ENCODE measurements around the gene KLHL25. TPM values are rescaled to one million over a fixed set of nuclear protein-coding genes. Genes with fewer than 3 reads are reported as not detected.

KLHL25 gene
- total RNA-seq, 1 donor from 2014 or later: 12.5 TPM

DNA sequence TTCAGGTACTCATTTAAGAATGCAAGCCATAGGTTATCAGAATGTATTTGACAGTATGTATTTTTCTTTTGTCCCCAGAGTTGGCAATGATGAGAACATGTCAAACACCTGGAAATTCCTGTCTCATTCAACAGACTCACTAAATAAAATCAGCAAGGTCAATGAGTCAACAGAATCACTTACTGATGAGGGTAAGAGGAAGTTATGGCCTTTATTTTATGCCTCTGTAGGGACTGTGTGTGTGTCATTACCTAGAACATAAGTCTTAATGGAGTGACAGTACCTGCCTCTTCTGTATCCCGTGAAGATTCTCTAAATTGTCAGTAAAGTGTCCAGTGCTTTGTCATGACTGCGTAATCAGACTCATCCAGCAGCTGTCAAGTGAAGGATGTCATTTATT is 77.5 kb downstream of the KLHL25 start:
- no peak for DNase-seq (ENCODE audit: low spot score)

DNA sequence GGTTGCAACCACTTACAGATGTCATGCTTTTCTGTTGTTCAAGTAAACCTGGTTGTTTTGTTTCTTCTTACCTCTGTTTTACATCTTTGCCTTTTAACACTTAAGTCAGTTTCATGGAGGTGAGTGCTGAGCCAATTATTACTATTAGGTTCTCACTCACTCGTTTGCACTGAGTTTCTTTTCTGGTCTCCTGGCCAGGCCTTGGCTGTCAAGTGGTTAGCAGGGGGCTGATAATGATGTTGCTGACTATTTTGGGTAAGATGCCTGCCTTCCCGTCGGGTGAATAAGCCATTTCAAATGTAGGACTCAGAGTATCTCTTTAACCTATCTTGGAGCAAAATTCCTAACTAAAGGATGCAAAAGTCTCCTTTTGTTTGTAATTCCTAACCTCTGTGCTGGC is 78.5 kb downstream of the KLHL25 start:
- no peak for DNase-seq (ENCODE audit: low spot score)

DNA sequence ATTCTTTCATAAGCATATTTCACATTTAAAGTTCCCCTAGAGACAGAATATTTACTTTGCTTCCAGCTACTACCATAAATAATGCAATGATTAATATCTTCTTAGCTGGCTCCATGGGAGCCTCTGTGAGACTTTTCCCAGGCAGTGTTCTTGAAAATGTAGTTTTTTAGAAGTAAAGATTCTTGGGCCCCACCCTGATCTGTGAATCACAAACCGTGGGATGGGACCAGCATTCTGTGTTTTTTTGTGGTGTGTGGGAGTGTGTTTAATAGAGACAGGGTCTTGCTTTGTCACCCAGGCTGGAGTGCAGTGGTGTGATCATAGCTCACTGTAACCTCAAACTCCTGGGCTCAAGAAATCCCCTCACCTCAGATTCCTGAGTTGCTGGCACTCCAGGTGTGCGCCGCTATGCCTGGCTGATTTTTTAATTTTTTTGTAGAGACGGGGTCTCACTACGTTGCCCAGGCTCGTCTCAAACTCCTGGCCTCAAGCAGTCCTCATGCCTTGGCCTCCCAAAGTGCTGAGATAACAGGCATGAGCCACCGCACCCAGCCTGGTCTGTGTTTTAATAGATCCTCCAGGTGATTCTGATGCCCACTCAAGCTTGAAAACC is 83.0 kb downstream of the KLHL25 start:
- no peak for DNase-seq (ENCODE audit: low spot score)

DNA sequence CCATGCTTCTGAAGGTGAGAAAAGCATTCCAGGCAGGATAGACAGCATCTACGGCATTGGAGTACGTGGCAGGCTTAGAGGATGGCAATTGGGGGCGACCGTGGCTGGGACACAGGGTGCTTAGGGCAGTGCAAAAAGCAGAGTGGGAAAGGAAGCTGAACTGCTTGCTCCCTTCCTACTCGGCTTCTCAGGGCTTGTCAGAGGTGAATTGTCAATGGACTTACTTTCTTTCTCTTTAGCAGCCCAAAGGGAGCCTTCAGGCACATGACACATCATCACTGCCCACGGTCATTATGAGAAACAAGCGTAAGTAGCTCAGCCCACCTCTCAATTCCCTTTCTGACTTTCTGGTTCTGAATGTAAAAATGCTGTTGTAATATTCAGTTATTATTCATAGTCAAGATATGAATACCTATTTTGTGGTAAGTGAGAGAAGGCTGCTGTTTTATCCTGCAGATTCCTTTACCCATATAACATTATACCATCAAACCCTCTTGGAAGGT is 84.3 kb downstream of the KLHL25 start:
- DNase-seq (ENCODE audit: low spot score): no peak
